H1 (cell line): ENCODE measurements around the gene DPF3.

Source experiments
- CBX8 ChIP-seq: fragments of 300-800, 300-1000 bp; sonication (generic); IDR thresholded peaks from 2 replicates; pipeline ENCODE4 v1.7.1; 2016; ENCODE audit warnings: low read depth, low read length, borderline replicate concordance
- RBBP5 ChIP-seq: IDR thresholded peaks from 2 replicates; pipeline ENCODE4 v1.7.1; 2012; ENCODE audit warnings: low read depth, mild to moderate bottlenecking, inconsistent platforms, low read length, moderate library complexity, borderline replicate concordance
- TAF1 ChIP-seq: IDR thresholded peaks from 2 replicates; pipeline ENCODE4 v1.6.1; 2011; ENCODE audit warnings: mild to moderate bottlenecking, low read depth, low read length
- TF ChIP-seq, protein P1 (sequence below): IDR thresholded peaks from 2 replicates; pipeline ENCODE4 v1.6.1; 2012; ENCODE audit warnings: low read length, inconsistent platforms
- TF ChIP-seq, protein P2 (sequence below), 3 experiments: IDR thresholded peaks; 1 replicate in 2 of 3; 2 replicates in 1 of 3; pipeline versions ENCODE4 v1.5.1 to v1.6.1; 2011; ENCODE audit warnings: low read length in 3 of 3, mild to moderate bottlenecking in 3 of 3, inconsistent platforms in 2 of 3, low read depth in 1 of 3, moderate library complexity in 1 of 3; ENCODE audit not compliant: insufficient read depth in 1 of 3; ENCODE audit errors: control extremely low read depth in 1 of 3

DNA sequence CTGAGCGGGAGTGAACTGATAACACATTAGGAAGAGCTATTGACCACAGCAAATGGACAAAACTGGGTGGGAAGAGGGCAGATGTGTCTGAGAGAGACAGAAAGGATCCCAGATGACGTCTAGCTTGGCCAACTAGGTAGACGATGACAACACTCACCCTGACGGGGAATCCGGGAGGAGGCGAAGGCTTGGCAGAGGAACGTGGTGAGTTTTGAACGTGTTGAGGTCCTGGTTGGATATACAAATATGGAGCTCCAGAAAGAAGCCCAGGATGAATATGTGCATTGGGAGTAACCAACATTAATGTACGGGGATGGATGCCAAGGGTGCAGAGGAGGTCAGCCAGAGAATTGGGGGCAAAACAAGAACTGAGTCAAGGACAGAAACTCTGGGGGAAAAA lies 60.7 kb downstream of the DPF3 start:
- TF ChIP-seq, protein P1, sequence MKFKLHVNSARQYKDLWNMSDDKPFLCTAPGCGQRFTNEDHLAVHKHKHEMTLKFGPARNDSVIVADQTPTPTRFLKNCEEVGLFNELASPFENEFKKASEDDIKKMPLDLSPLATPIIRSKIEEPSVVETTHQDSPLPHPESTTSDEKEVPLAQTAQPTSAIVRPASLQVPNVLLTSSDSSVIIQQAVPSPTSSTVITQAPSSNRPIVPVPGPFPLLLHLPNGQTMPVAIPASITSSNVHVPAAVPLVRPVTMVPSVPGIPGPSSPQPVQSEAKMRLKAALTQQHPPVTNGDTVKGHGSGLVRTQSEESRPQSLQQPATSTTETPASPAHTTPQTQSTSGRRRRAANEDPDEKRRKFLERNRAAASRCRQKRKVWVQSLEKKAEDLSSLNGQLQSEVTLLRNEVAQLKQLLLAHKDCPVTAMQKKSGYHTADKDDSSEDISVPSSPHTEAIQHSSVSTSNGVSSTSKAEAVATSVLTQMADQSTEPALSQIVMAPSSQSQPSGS = no peak
- no peak for TF ChIP-seq RBBP5
- TF ChIP-seq, protein P2, sequence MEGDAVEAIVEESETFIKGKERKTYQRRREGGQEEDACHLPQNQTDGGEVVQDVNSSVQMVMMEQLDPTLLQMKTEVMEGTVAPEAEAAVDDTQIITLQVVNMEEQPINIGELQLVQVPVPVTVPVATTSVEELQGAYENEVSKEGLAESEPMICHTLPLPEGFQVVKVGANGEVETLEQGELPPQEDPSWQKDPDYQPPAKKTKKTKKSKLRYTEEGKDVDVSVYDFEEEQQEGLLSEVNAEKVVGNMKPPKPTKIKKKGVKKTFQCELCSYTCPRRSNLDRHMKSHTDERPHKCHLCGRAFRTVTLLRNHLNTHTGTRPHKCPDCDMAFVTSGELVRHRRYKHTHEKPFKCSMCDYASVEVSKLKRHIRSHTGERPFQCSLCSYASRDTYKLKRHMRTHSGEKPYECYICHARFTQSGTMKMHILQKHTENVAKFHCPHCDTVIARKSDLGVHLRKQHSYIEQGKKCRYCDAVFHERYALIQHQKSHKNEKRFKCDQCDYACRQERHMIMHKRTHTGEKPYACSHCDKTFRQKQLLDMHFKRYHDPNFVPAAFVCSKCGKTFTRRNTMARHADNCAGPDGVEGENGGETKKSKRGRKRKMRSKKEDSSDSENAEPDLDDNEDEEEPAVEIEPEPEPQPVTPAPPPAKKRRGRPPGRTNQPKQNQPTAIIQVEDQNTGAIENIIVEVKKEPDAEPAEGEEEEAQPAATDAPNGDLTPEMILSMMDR (IDR thresholded peaks at IDR 0.05; ENCODE audit: control extremely low read depth in 1 of 3, insufficient read depth in 1 of 3, low read depth in 1 of 3, low read length in 3 of 3) = no peak
- TF ChIP-seq TAF1 = no peak
- no peak for TF ChIP-seq CBX8
